ENCODE data around the gene MIF4GD.
"Not testable (repeated sequence)": the region's sequence is repeated elsewhere in the genome, so short reads cannot be mapped to it uniquely, and the experiment has no call there.

The MIF4GD gene

DNA sequence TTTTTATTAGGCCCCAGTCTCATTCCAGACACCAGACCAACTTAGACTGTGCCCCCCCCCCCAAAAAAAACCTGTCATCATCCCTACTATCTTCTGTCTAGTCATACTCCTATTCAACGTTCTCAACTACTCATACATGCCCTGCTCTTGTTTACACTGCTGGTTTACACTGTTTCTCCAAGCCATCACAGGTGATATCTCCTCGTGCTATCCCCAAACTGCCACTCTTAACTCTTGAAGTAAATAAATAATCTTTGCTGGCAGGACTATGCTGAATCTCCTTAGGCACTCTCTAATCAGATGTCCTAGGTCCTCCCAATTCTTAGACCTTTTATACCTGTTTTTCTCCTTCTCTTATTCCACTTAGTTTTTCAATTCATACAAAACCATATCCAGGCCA lies 13.8 kb downstream of the MIF4GD start:
- DNase-seq, result not testable (repeated sequence)

DNA sequence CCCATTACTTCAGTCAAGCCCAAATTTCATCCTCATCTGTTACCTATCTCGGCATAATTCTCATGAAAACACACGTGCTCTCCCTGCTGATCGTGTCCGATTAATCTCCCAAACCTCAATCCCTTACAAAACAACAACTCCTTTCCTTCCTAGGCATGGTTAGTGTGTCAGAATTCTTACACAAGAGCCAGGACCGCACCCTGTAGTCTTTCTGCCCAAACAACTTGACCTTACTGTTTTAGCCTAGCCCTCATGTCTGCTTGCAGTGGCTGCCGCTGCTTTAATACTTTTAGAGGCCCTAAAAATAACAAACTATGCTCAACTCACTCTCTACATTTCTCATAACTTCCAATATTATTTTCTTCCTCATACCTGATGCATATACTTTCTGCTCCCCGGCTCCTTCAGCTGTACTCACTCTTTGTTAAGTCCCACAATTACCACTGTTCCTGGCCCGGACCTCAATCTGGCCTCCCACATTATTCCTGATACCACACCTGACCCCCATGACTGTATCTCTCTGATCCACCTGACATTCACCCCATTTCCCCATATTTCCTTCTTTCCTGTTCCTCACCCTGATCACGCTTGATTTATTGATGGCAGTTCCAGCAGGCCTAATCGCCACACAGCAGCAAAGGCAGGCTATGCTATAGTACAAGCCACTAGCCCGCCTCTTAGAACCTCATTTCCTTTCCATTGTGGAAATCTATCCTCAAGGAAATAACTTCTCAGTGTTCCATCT lies 14.9 kb downstream of the MIF4GD start:
- not testable (repeated sequence) for DNase-seq

DNA sequence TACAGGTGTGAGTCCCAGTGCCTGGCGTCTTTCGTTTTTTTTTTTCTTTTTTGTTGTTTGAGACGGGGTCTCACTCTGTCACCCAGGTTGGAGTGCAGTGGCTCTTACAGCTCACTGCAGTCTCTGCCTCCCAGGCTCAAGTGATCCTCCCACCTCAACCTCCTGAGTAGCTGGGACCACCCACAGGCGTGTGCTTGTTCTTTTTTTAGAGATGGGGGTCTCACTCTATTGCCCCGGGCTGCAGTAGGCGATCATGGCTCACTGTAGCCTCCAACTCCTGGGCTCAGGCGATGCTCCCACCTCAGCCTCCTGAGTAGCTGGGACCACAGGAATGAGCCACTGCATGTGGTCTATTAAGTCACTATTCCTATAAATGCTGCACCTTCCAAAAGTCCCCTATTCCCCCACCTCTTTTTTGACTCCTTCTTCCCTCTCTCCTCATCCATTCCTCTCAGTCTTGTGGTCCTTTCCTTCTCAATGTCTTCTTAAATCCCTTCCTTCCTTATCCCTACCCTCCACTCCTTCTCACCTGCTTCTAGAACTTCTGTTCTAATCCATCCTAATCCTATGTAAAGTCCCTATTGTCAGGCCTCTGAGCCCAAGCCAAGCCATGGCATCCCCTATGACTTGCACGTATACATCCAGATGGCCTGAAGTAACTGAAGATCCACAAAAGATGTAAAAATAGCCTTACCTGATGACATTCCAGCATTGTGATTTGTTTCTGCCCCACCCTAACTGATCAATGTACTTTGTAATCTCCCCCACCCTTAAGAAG lies 18.8 kb downstream of the MIF4GD start:
- DNase-seq, result no peak

DNA sequence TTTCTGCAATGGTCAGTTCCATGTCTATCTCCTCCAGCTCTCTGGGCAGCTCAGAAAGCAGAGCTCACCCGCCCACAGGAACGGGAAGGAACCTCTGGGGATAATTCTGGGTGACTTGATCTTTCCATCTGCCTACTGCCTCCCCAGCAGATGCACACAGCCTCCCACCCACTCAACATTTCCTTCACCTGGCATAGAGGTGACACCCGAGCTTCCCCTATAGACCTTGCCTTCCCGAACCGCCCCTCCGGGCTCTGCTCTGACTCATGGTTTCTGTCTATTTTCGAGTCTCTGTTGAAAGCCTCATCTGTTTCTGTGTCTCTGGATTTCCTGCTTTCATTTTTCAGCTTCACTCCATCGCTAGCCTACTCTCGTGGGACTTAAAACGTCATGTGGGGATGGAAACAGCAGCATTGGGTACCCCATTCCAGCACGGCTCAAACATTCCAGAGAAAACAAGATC lies 21.0 kb downstream of the MIF4GD start:
- DNase-seq, result no peak

DNA sequence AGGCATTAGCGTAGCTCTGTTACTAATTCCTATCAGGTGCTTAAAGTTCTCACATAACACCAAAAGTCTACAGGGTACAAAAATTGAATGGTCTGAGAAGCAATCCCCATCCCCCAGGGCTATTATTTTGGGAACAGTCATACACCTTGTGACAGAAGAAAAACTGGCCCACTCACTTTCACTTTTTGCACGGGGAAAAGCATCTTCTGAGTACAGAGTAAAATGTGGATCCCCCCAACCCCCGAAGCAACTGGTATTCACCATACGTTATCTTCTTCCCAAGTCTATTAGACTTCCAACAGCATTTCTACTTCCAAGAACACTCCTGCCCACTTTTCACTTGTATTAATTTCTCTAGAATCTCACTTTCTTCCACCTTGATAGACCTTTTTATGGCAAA lies 21.5 kb downstream of the MIF4GD start:
- DNase-seq, result no peak

DNA sequence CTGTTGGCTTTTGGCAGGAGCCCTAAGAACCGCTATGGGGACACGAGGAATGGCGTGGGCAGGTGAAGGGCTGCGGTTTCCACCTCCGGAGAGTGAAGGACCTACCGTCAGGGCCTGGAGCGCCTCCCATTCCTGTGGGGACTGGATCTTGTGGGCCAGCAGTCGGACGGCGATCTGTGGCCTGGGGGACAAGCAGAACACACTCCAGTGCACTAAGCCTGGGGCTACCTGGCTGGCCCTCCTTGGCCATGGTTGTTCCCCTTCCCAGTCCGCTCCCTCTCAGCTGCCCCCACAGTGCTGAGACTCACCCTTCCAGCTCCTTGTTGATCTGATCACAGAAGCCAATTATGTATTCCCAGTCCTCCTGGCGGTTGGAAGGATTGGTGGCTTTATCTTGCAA lies 24.6 kb downstream of the MIF4GD start:
- DNase-seq, result no peak

DNA sequence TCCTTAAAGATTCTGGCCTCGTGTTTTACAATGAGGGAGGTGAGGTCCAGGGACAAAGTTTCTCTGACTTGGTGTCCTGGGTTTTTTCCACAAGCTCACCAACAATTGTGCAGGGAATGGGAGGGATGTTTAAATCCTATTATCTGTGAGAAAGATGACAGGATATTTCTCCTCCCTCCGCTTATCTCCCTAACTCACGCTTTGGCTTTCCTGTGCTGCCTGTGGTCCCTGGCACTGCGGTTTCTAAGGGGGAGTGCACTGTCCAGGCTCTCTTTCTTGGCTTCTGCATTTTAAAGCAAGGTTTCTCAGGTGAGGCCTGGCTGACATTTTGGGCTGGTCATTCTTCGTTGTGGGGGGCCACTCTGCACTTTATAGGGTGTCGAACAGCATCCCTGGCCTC lies 26.0 kb downstream of the MIF4GD start:
- no peak for DNase-seq

DNA sequence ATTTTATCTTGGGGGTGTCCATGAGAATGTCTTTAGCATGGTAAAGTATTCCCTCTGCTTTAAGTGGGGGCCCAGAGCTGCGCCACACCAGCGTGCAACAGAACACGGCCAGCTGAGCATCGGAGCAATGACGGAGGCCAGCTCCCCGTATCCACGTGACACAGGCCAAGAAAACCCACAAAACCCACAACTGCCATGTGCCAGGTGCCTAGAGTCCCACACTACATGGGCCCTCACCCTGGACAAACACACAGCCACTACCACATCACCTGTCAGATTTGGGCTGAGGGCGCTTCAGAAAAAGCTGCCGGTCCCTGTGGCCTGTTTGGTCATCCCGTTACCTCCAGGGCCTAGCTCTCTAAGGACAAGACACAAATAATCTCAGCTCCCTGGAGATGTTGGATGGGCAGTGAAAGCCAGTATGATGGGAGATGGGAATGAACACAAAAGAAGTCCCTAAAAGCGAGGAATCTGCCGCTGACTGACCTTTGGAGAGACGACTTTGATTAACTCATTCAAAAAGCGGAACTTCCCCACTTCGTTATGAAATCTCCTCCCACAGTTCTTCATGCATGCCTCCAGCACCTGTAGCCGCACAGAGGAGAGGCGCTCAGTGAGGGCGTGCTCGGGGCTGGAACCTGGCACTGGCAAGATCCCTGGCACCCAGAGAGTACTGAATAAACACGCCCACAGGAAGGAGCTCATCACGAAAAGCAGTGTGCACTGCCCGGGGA lies 26.7 kb downstream of the MIF4GD start:
- no peak for DNase-seq

DNA sequence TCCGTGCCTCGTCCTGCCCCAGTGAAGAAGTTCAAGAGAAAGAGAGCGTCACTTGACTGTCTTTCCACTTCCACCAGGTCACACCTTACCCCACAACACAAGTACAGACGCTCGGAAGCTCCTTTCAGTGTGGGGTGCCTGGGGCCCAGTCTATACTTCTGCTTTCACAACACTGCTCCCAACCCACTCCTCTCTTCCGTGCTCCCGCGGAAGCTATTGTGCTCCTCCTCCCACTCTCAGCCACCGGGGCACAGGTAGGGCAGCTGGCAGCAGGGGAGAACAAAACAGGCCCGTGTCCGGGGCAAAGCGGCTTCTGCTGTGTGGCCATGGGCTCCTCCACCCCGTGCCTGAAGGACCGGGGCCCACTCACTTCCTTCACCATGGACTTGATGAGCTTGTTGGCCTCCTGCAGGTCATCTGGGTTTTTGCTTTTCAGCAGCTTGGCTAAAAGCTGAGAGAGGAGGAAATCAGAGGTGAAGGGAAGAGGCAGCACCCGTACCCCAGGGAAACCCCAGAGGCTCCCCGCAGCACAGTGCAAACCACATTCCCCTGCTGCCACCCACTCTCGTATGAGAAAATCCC lies 28.5 kb downstream of the MIF4GD start:
- DNase-seq, result no peak

DNA sequence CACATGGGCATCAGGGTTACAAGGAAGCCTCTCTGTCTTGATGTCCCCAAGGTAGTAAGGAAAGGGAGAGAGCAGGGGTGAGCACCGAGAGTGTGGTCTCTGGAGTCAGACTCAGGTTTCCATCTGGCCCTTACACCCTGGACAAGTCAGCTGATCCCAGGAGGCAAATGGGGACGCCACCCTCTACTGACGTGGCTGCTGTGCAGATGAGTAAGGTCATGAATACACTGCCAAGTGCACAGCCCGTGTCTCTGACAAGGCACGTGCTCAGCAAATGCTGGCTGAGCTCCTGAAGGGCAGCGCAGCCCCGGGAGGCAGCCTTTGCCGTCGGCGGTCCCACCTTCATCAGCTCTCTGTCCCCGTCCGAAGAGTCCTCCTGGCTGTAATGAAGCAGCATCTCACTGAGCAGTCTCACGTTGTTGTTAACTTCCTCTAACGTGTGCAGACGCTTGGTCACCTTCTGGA lies 29.0 kb downstream of the MIF4GD start:
- peak; percentile 42 for DNase-seq

DNA sequence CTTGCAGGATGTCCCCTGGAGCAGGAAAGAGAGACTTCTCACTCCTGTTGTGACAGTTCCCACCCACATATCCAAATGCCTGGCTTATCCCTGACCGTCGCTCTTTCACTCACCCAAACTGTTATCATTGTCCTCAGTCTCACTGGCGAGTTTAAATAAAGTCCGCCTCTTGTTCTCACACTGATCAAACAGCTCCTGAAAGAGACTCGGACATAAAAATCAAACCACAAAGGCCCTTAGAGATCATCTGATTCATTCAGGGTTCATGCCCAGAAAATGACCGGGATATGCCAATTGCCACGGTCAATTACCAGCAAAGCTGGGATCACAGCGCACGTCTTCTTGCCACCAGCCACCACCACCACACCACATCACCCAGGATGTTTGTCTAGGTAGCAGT lies 29.5 kb downstream of the MIF4GD start:
- no peak for DNase-seq

DNA sequence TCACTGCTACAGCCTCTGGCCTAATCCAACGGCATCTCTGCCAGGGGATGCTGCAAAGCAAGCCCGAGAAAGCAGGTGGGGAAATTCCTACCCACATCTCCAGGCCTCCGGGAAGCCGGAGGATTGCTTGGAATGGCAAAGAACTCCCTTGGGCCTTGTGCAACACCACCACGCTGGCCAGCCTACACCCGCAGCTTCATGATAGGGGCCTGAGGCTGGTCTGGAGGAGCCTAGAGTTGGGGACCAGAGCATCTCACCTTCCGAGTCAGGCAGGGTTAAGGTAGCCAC lies 29.9 kb downstream of the MIF4GD start:
- no peak for DNase-seq

DNA sequence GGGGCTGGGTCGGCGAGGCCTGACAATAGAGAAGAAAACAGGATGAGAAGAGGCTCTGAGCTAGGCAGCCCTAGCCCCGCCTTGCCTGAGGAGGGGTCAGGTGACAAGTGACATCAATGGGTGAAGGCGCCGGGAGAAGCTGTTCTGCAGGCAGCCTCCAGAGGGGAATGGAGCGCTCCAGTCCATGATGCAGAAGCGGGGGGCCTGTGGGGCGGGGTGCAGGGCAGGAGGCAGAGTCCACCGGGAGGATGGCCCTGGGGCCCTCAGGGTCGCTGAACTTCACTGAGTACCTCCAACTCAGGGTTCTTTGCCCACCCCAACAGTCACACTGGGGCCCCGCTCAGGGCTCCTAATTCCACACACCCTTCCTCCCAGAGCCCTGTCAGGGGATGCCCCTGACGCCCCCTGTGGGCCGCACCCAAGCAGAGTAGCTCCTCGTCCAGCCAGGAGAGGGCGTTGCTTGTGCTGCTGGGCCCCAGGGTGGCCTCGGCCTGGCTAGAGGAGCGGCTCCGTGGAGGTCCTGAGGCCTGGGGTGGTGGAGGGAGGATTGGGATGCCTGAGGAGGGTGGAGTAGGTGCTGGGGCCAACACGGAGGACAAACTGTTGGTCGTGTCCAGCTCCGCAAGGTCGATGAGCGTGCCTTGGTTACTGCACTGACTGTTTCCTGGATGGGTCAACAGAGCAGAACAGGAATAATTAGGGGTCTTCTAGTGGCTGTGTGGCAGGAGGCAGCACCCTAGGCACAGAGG lies 30.5 kb downstream of the MIF4GD start:
- peak; percentile 44 for DNase-seq

DNA sequence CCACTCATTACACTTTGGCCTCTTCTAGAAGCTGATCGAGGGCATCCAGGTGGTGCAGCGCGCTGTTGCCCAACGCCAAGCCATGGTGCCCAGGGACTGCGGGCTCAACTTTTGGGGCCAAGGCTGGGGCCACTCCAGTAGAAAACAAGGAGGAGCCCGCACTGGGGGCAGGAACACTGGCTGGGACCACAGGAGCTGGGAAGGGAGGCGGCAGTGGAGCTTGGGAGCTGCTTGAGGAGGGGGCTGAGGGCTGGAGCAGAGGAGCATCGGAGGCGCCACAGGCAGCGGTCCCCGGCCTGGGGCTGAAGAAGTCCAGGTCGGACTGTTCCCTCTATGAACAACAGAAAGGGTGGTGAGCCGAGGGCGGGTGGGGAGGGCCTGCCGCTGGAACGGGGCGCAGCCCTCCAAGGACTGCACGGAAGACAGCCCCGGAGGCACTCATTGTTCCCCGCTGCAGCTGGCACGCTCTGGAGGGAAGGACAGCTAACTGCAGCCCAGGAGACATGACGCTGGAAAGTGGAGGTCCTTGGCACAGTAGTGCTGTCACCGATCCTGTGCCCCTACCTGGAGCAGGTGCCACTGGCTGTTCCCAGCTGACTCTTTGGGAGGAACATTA lies 31.1 kb downstream of the MIF4GD start:
- DNase-seq, result no peak

DNA sequence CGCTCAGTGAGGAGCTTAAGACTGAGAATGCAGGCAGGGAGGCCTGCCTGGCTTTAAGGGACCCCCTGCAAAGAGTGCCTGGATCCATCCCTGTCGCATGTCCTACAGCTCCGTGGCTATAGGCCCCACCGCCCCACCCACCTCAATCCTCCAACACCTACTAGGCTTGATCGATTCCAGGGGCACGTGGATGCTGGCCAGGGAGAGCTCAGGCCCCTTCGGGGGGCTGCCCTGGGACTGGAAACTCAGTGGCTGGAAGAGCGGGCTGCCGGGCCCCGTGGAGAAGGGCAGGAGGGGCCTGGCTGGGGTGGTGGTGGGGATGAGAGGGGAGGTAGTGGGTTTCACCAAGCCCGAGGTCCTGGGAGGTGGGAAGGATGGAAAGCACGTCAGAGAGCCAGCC lies 31.8 kb downstream of the MIF4GD start:
- DNase-seq, result no peak

DNA sequence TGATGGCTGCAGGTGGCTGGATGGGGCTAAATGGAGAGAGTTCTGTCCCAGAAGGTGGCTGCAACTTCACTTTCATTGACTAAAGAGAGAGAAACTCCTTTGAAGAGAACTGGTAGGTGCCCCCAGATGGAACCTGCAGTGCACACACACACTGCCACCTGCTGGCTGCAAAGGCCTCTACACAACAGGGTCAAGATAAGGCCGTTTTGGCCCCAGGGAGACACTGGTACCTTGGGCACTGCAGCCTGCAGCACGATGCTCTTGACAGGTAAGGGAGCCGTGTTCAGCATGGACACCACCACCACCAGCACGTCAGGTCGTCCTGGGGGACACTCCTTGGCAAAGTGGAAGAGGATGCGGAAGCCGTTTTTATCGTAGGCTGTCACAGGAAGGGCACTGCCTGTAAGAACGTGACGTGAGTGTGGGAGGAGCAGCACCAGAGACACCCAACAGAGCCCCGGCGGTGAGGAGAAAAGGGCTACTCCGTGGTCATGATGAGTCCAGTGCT lies 32.3 kb downstream of the MIF4GD start:
- DNase-seq, result peak; percentile 70

DNA sequence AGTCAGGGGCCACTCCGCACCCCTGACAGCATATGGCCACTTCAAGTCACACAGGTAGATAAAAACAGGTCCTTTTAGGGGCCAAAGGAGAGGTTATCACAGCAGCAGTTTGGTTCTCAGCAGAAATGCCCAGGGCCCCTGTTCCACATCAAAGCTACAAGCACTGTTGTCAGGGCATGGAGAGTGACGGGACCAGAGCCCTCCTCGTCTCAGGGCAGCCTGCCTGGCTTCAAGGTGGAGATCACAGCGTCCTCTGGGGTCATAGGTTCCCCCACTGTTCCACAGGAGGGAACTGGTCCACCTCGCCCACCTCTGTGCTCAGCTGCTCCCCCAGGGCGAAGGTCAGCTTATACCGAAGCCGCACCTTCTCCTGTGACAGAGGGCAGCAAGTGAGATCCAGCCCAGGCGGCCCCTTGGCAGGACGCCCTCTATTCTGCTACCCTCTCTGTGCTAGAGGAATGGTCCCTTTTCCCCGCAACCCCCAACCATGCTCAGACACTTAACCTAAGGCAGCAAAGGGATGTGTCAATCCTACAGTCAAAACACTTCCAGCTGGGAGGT lies 32.9 kb downstream of the MIF4GD start:
- no peak for DNase-seq

DNA sequence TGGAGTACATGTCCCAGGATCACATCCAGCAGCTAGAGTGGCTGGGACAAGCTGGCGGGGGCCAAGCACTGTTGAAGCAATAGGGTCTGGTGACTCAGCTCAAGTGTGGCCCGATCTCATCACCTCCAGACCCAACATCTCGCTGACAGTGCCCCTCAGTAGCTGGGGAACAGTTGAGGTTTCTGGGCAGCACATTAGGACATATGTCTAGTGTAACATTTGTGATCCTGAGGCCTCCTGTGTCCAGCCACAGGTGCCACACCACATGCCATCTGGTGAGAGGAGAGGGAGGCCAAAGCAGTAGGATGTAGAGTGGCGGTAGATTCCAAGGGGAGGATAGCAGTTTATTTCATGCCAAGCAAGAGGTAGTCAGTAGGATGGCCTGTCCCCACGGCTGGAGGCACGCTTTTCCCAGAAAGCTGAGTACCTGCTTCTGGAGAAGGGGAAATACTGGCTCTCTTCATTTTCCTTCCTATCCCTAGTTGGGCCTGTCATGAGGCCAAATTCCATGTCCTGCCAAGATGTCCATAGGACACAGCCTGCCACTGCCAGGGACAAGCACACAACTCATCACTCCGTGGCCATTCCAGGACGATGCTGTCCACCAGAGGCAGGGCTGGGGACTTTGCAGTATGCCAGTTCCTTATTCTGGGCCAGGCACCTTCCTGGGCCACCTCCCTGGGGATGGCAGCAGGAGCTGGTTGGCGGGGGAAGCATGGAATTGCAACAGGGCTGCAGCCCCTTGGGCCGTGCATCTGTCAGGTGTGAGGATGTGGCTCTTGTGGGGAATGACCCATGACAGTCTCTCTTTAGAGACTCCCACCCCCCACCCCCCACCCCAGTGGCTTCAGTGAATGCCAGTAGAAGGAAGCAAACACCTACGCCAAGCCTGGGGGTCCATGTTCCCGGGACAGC lies 33.7 kb downstream of the MIF4GD start:
- DNase-seq, result no peak

DNA sequence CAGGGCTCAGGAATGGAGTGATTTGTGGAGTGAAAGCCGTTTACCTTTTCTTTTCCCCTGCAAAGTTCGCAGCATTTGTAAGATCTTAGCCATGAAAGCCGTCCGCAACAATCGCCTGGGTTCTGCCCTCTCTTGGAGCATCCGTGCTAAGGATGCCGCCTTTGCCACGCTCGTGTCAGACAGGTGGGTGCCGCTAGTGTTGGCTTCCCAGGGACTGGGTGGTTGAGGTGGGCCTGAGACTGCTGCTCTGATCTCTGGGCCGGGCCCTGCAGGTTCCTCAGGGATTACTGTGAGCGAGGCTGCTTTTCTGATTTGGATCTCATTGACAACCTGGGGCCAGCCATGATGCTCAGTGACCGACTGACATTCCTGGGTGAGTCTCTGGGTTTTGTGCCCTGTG lies 38.2 kb downstream of the MIF4GD start:
- no peak for DNase-seq

DNA sequence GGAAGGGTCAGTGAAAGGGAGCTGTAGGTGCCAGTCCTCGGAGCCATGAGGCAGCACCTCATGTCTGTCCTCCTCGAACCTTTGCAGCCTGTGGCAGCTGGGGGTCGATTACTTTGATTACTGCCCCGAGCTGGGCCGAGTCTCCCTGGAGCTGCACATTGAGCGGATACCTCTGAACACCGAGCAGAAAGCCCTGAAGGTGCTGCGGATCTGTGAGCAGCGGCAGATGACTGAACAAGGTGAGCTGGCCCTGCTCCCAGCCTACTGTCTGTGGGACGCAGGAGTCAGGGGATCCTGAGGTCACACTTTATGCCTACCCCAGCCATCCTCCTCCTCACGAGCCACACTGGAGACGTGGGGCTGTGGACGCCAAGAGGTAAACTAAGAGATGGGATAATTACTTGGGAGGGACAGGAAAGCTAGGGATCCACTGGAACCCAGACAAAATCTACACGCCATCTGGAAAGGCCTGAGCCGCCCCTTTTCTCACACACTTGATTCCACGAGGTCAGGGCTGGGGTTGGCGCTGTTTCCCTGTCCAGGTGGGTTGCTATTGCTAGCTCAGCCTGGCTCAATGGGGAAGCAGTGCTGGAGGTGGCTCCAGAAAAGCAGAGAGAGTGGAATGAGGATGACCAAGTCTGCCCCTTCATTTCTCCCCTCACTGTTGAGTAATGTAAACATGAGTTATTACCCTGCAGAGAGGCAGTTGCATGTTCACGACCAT lies 39.1 kb downstream of the MIF4GD start:
- no peak for DNase-seq
